NCI-H146 (cell line): Measurements from ENCODE around the gene SAA1.
A peak's percentile ranks its signal among the peaks of the same experiment; 100 is the strongest.
"Not testable (repeated sequence)": the region's sequence is repeated elsewhere in the genome, so short reads cannot be mapped to it uniquely, and the experiment has no call there.

Experiments
- DNase-seq: peaks from one replicate; lab custom pipeline; 2025; lab: John Stamatoyannopoulos, UW

The SAA1 gene

DNA sequence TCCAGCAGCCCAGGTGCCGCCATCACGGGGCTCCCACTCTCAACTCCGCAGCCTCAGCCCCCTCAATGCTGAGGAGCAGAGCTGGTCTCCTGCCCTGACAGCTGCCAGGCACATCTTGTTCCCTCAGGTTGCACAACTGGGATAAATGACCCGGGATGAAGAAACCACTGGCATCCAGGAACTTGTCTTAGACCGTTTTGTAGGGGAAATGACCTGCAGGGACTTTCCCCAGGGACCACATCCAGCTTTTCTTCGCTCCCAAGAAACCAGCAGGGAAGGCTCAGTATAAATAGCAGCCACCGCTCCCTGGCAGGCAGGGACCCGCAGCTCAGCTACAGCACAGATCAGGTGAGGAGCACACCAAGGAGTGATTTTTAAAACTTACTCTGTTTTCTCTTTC lies at the start of gene SAA1:
SAA1 (plus strand) TSS at position 316 of the 400 bp plus-strand sequence. CDS start 624 bp downstream, outside the sequence.
- DNase-seq: no peak

DNA sequence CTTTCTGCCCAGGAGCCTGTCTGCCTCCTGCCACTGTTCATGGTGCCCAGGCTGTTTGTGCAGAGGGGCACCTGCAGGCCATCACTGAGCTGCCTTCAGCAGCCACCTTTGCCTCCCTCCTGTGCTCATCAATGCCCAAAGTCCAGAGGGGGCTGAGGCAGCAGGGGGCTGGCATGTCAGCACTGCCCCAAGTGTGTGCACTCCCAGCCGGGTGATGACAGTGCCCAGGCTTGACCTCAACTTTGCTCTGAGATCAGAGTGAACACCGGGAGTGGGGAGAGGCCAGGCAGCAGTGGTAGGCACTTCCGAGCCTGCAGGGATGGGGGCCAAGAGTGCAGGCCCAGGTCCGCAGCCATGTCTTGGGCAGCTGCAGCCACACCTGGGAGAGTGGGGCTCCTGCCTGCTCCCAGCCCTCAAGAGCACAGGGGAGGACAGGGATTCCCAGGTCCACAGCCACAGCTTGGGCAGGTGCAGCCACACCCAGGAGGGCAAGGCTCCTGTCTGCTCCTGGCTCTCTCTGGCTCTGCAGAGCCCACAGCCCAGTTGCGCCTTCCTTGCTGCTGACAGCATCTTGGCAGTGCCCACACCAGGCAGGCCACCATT lies 44.7 kb upstream of the SAA1 start:
- DNase-seq: no peak

- no peak for DNase-seq
These were observed 43.1 kb upstream of the SAA1 start for GRCh38 chr11:18222814-18223421.

- DNase-seq: no peak
These were observed 42.3 kb upstream of the SAA1 start for GRCh38 chr11:18223591-18224387.

GRCh38 chr11:18225913-18226312 lies 40.2 kb upstream of the SAA1 start:
- no peak for DNase-seq

GRCh38 chr11:18229501-18229900 lies 36.6 kb upstream of the SAA1 start:
- DNase-seq: no peak

DNA sequence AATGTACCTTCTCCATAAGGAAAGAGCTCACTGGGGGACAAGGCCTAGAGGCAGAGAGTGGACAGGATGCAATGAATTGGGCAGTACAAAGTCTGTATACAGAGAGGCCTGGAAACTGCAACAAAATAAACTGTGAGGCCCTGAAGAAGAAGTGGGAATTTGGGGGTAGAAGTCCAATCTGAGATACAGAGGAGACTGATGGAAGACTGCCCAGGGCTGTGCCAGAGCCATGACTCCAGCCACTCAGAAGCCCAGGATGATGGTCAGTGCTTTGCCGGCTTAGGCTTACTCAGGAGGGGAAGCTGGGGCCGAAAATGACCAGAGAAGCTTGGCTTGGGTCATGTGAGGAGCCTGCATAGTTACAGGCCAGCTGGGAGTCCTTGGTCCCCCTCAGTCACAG lies 35.2 kb upstream of the SAA1 start:
- no peak for DNase-seq

GRCh38 chr11:18233912-18234311 lies 32.2 kb upstream of the SAA1 start:
- DNase-seq: no peak

DNA sequence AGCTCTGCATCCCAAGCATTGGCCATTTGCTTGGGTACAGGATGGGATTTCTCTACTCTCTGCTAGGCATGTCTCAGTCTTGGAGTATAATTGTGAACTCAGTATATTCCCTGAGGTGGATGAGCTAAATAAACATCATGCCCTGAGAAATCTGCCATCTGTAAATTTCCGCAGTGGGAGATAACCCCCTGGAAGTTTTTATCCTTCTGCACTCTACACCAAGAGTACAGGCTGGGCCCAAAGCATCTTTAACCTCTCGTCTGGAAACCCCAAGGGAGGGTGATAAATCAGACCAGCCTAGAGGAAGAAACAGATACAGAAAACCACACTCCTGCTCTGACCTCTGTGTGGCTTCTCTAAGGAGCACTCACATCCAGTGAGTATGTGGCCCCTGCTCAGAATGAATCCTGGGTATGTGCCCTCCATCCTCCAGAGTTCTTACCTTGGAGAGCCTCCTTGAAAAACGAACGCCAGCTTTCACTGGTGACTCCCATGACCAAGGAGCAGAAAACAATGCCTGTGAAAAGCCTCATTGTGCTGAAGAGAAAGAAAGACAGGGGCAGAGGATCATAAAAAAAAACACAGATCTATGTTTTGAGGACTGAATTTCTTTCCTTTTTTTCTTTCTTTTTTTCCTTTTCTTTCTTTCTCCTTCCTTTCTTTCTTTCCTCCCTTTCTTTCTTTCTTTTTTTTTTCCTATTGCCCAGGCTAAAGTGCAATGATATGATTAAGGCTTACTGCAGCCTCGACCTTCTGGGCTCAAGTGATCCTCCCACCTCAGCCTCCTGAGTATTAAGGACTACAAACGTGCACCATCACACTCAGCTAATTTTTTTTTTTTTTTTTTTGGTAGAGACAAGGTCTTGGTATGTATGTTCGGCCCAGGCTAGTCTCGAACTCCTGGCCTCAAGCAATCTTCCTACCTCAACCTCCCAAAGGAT lies 30.4 kb upstream of the SAA1 start:
- DNase-seq: no peak

DNA sequence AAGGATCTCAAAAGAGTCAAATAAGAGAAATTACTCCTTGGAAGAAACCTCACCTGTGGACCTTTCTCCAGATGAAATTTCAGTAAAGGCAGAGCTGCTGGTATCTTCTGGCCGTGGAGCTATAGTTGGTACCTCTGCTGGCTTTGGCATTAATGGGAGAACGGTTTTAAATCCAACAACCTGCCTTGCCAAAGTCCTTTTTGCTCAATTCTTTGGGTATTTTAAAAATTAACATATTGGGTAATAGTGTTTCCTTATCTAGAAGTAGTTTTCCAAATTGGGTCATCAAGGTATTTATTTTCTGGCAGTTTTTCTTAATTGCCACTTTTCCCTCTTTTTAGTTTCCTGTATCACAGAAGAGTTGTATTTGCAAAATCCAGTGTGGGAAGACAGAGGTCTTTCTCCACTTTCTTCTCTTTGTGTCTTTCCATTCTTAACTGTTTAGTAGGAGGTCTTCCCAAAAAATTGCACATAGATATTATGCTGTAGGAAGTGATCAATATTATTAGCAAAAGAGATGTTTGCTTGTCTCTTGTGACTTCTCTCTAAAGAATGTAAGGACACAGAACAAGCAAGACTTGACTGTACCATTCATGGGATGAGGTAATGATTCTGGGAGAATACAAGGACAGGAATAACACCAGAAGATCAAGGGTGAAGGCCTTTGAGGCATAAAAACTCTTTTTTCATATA lies 29.3 kb upstream of the SAA1 start, which contains the start of gene SAA4:
SAA4 (minus strand) TSS at position 139 of the 693 bp plus-strand sequence. CDS start 876 bp downstream, outside the sequence.
- no peak for DNase-seq

DNA sequence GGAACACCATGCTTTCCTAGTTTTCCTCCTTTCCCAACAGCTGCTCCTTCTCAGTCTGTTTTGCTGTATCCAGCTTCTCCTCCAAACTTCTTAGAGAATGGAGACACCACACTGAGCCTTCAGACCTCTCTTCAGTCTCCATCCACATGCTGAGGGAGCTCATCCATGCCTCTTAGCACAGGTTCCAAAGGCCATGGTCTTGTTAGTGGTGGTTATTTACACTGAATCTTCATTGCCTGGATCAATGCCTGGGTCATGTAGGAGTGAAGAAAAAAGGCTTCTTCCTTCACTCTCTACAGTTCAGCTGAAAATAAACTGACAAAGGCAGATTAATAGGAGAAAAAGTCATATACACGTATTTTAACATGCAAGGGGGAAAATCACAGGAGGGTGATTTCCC lies 26.4 kb upstream of the SAA1 start:
- DNase-seq: no peak

DNA sequence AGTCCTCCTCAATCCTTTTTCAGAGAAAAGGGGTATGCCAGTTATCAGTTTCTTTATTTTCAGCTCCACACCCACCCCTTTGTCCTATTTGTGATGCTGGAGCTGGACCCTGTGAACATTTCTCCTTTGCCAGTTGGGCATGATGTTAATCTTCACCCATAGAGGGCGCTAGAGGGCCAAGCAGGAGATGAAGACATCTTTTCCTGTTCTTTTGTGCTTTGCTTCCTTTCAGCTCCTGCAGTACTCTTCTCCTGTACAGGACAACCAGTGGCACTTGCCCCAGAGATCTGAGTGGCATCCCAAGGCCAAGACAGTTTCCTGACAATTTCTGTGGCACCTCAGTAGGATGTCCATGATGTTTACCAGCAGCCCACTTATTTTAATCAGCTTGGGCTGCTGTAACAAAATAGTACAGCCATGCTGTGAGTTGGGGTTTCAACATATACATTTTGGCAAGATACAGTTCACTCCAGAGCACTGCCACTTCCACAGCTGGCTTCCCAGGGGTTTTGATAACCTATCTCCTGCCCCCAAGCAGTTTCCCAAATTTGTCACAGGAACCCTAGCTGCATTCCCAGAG lies 22.2 kb upstream of the SAA1 start:
- DNase-seq: peak; percentile 49

GRCh38 chr11:18245396-18245795 lies 20.7 kb upstream of the SAA1 start:
- DNase-seq: no peak

DNA sequence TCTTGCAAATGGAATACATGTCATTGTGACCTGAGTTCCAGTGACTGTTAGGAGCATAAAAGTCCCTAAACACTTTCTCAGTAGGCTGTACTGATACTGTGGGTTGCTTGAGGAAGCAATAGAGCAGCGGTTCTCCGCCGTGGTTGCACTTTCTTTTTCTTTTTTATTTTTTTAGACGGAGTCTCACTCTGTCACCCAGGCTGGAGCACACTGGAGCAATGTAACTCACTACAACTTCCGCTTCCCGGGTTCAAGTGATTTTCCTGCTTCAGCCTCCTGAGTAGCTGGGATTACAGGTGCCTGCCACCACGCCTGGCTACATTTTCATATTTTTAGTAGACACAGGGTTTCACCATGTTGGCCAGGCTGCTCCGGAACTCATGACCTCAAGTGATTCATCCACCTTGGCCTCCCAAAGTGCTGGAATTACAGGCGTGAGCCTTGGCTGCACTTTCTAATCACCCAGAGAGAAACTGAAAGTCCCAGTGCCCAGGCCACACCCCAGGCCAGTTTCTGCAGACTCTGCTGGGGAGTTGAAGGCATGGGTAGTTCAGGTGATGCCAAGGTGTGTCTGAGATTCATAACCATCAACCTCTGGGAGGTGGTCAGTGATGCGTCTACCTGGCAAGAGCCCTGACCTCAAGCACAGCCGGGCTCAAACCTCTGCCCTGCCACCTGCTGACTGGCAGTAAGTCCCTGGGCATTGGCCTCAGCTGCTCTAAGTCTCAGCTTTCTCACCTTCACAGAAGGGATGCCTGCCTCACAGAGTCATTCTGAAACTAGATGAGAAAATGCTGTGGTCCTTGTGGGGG lies 19.5 kb upstream of the SAA1 start:
- DNase-seq: not testable (repeated sequence)

- not testable (repeated sequence) for DNase-seq
These were observed 18.9 kb upstream of the SAA1 start for GRCh38 chr11:18247191-18247581.

GRCh38 chr11:18248561-18248960 lies 17.5 kb upstream of the SAA1 start, which contains the start of gene SAA2:
SAA2 (minus strand) TSS chr11:18248668; CDS start chr11:18248011, 657 bp downstream.
- DNase-seq: no peak

DNA sequence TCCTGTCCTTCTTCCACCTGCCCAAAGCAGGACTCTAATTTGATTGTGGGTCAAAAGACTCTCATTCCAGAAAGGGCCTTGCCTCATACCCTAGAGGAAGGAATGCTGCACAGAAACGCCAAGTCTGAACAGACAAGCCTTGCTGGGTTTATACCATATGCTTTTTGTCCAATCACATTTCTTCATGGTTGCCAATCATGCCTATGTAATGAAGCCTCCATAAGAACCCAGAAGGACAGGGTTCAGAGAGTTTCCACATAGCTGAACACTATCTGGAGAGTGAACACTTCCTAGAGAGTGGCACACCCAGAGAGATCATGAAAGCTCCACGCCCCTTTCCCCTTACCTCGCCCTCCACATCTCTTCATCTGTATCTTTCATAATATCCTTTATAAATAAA lies 12.8 kb upstream of the SAA1 start:
- no peak for DNase-seq

- no peak for DNase-seq
These were observed 12.2 kb upstream of the SAA1 start for GRCh38 chr11:18253778-18254338.

GRCh38 chr11:18254781-18255361 lies 11.2 kb upstream of the SAA1 start:
- DNase-seq: no peak
